Neural progenitor cell (in vitro differentiated cells): ENCODE measurements around the gene FOXI1.

Experiments used
- CTCF ChIP-seq: fragments of 200-600 bp; sonication (generic); IDR thresholded peaks from 2 replicates; pipeline ENCODE4 v1.5.1; 2017; ENCODE audit warnings: antibody characterized with exemption, mild to moderate bottlenecking
- EZH2phosphoT487 ChIP-seq: fragments of 200-600 bp; sonication (generic); IDR thresholded peaks from 2 replicates; pipeline ENCODE4 v1.6.1; 2017; ENCODE audit warnings: antibody characterized with exemption

DNA sequence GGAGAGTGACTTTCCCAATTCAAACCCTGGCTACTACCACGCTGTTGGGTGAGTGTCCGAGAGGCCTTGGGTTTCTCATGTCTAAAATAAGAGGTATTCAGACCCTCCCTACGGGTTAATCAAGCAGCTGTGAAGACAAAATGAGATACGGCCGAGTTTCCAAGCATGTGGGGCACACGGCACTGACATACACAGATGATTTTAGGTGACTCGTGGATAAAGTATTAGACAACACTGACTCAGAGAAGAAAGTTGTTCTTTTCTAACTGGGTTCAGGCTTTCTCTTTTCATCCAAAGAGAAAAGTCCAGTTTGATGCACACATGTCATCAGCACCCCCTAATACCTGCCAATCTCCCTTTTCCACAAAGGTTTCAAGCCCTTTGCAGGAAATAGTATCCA, 15.6 kb downstream of the FOXI1 start:
- TF ChIP-seq CTCF (no peak), EZH2phosphoT487 (no peak)
